SH-SY5Y (cell line): ENCODE results near the gene PTPRD.

Experiments used
- GATA2 ChIP-seq: IDR thresholded peaks from 2 replicates; pipeline ENCODE4 v1.6.1; 2011; ENCODE audit warnings: mild to moderate bottlenecking, low read depth, low read length
- GATA3 ChIP-seq: IDR thresholded peaks from 2 replicates; pipeline ENCODE4 v1.6.1; 2011; ENCODE audit warnings: low read depth, mild to moderate bottlenecking, low read length, moderate library complexity

- TF ChIP-seq GATA2 = no peak
- no peak for TF ChIP-seq GATA3
Measured at GRCh38 chr9:9799287-9799686, 813.5 kb downstream of the PTPRD start.
